HepG2 (cell line): ENCODE measurements around the gene PDE4D. TPM values are rescaled to one million over a fixed set of nuclear protein-coding genes. Genes with fewer than 3 reads are reported as not detected.

Source experiments
- ATAC-seq: fragments of 200-7000 bp; cut with Tn5 transposase; 3 replicates; pipeline ENCODE4 v1.9.1; 2020; ENCODE audit warnings: mild to moderate bottlenecking, moderate library complexity
- BruUV-seq: library from RNA; stranded (reverse); fragments of 400-500 nt; replicated peaks from 2 replicates; lab custom pipeline; 2021; lab: Mats Ljungman, UMichigan
- CTCF ChIA-PET: fragments of 300-600 bp; formaldehyde crosslinking; extraction: SDS; loops from one replicate; lab custom pipeline; 2021; ENCODE audit warnings: low total read pairs, inconsistent platforms, low intra/inter-chr PET ratio; lab: Yijun Ruan, JAX
- POLR2A ChIA-PET: fragments of 350-600 bp; sonication (Branson Sonifier 250); formaldehyde crosslinking; loops from one replicate; lab custom pipeline; 2020; ENCODE audit warnings: antibody characterized with exemption, inconsistent platforms; lab: Yijun Ruan, JAX
- DNase-seq: peaks from one replicate; pipeline ENCODE4 v3.0.0-alpha.2; 2015; ENCODE audit warnings: low spot score
- FAIRE-seq: peaks from 3 replicates; lab custom pipeline; 2011; peaks lifted over from hg19 to GRCh38; lab: Jason Lieb, UNC
- H2AFZ ChIP-seq: one replicate; pipeline ENCODE4 v1.6.1; 2011; ENCODE audit warnings: low read length, inconsistent platforms
- H3K27ac ChIP-seq: fragments of 300-600 bp; 3 replicates; pipeline ENCODE4 v1.8.0; 2011; ENCODE audit warnings: mixed run types, mild to moderate bottlenecking, mixed read lengths, low read length, inconsistent platforms; ENCODE audit not compliant: insufficient read depth; ENCODE audit errors: extremely low read length
- H3K27me3 ChIP-seq, 2 experiments: fragments of 200-600 bp in 1 of 2; 2 replicates in 1 of 2; 3 replicates in 1 of 2; pipeline versions ENCODE4 v1.6.0 to v1.8.0; 2011; ENCODE audit warnings: low read length in 2 of 2, mild to moderate bottlenecking in 2 of 2, moderate library complexity in 2 of 2, inconsistent platforms in 1 of 2; ENCODE audit not compliant: insufficient read depth in 2 of 2, control insufficient read depth in 1 of 2
- H3K36me3 ChIP-seq, 2 experiments: fragments of 200-600 bp in 1 of 2; replicated peaks in 1 of 2; 2 replicates in 1 of 2; 3 replicates in 1 of 2; pipeline versions ENCODE4 v1.5.1 to v1.8.0; 2011; ENCODE audit warnings: low read length in 2 of 2, inconsistent platforms in 1 of 2; ENCODE audit not compliant: insufficient read depth in 2 of 2, control insufficient read depth in 1 of 2
- H3K4me1 ChIP-seq: 2 replicates; pipeline ENCODE4 v1.5.1; 2012; ENCODE audit warnings: low read length, inconsistent platforms; ENCODE audit not compliant: insufficient read depth
- H3K4me2 ChIP-seq: 2 replicates; pipeline ENCODE4 v1.6.0; 2011; ENCODE audit warnings: low read depth, low read length, inconsistent platforms
- H3K4me3 ChIP-seq, 3 experiments: fragments of 200-600 bp in 1 of 3; sonication (generic), shearing (Covaris generic) in 1 of 3; replicated peaks in 1 of 3; 2 replicates each; pipeline ENCODE4 v1.5.1; 2011 to 2016; ENCODE audit warnings: low read length in 3 of 3, inconsistent platforms in 2 of 3, low read depth in 2 of 3, mild to moderate bottlenecking in 2 of 3, control low read depth in 1 of 3, mixed read lengths in 1 of 3; ENCODE audit not compliant: insufficient read depth in 1 of 3
- H3K79me2 ChIP-seq: one replicate; pipeline ENCODE4 v1.6.1; 2011; ENCODE audit warnings: low read length, inconsistent platforms; ENCODE audit not compliant: insufficient read depth
- H3K9ac ChIP-seq: 2 replicates; pipeline ENCODE4 v1.6.0; 2011; ENCODE audit warnings: mild to moderate bottlenecking, low read depth, low read length, inconsistent platforms; ENCODE audit not compliant: insufficient read depth
- H3K9me3 ChIP-seq: 2 replicates; pipeline ENCODE4 v1.5.1; 2012; ENCODE audit warnings: mild to moderate bottlenecking, low read length
- H4K20me1 ChIP-seq: 2 replicates; pipeline ENCODE4 v1.6.0; 2011; ENCODE audit warnings: inconsistent platforms, mild to moderate bottlenecking, low read length, moderate library complexity; ENCODE audit not compliant: insufficient read depth
- BATF2 ChIP-seq: sonication (generic); formaldehyde crosslinking; IDR thresholded peaks from 2 replicates; pipeline ENCODE4 v1.8.0; 2022; ENCODE audit warnings: mild to moderate bottlenecking, missing genetic modification reagents, moderate library complexity
- CSRNP1 ChIP-seq: sonication (generic); formaldehyde crosslinking; IDR thresholded peaks from 2 replicates; pipeline ENCODE4 v1.8.1; 2023; ENCODE audit warnings: mild to moderate bottlenecking, missing genetic modification reagents
- MEF2D ChIP-seq: sonication (generic); formaldehyde crosslinking; IDR thresholded peaks from 2 replicates; pipeline ENCODE4 v1.5.1; 2020; ENCODE audit warnings: mild to moderate bottlenecking, missing genetic modification reagents
- REST ChIP-seq, 2 experiments: IDR thresholded peaks; 2 replicates each; pipeline ENCODE4 v1.6.1; 2011 to 2012; ENCODE audit warnings: low read length in 2 of 2, borderline replicate concordance in 1 of 2, low read depth in 1 of 2, mild to moderate bottlenecking in 1 of 2, moderate library complexity in 1 of 2
- RFXAP ChIP-seq: sonication (generic); formaldehyde crosslinking; IDR thresholded peaks from 2 replicates; pipeline ENCODE4 v1.4.0; 2020; ENCODE audit warnings: missing genetic modification reagents, borderline replicate concordance
- SP5 ChIP-seq: IDR thresholded peaks from 2 replicates; pipeline ENCODE4 v1.6.1; 2016; ENCODE audit warnings: low read depth, borderline replicate concordance
- THYN1 ChIP-seq: sonication (generic); formaldehyde crosslinking; IDR thresholded peaks from 2 replicates; pipeline ENCODE4 v1.8.1; 2023; ENCODE audit warnings: low read depth, mild to moderate bottlenecking, moderate library complexity, missing genetic modification reagents, borderline replicate concordance
- YEATS4 ChIP-seq: sonication (generic); formaldehyde crosslinking; IDR thresholded peaks from 2 replicates; pipeline ENCODE4 v1.4.0; 2020; ENCODE audit warnings: missing genetic modification reagents, borderline replicate concordance
- ZNF777 ChIP-seq: sonication (generic); formaldehyde crosslinking; IDR thresholded peaks from 2 replicates; pipeline ENCODE4 v1.4.0; 2020; ENCODE audit warnings: missing genetic modification reagents
- ZNF781 ChIP-seq: sonication (generic); formaldehyde crosslinking; IDR thresholded peaks from 2 replicates; pipeline ENCODE4 v1.5.1; 2020; ENCODE audit warnings: borderline replicate concordance, mild to moderate bottlenecking, missing genetic modification reagents; ENCODE audit errors: not compliant biosample characterization
- ZNF788 ChIP-seq: sonication (generic); formaldehyde crosslinking; IDR thresholded peaks from 2 replicates; pipeline ENCODE4 v1.5.0; 2020; ENCODE audit warnings: mild to moderate bottlenecking, missing genetic modification reagents, borderline replicate concordance
- WGBS: methylation state at CpG from one replicate; pipeline ENCODE4 v1.1.6; 2017; ENCODE audit warnings: low lambda C conversion rate; 5-methylcytosine and 5-hydroxymethylcytosine counted together
- in situ Hi-C: cut with HindIII; loops from 2 replicates; pipeline ENCODE4 v1.10.0; 2017; ENCODE audit warnings: low pct_unique_long_range_greater_than_20kb; ENCODE audit not compliant: extremely low pct_ligation_motif_present
- intact Hi-C: fragments of 100-400 bp; cut with micrococcal nuclease; formaldehyde crosslinking; loops from one replicate; pipeline ENCODE4 v1.10.0; 2022; ENCODE audit not compliant: unreplicated experiment
- polyA plus RNA-seq, 8 experiments: library from polyadenylated mRNA; depleted of rRNA in 3 of 8; stranded (reverse) in 7 of 8; unstranded in 1 of 8; fragments of >200 nt; fragmentation: Illumina TruSeq in 4 of 8; extraction: Trizol in 4 of 8; gene quantifications; 2 replicates each; pipeline versions ENCODE4 v1.2.1 to v1.2.3, GENCODE V29; 2011 to 2016; ENCODE audit warnings: low read depth in 4 of 8, missing spikeins in 1 of 8, mixed read lengths in 1 of 8; ENCODE audit not compliant: insufficient read depth in 1 of 8
- total RNA-seq, 5 experiments: library from RNA; depleted of rRNA; stranded (reverse); fragments of >200 nt; fragmentation: Illumina TruSeq; extraction: Trizol; gene quantifications; 2 replicates each; pipeline ENCODE4 v1.2.3, GENCODE V29; 2016; ENCODE audit warnings: low read depth in 1 of 5

Gene PDE4D
- total and polyA plus RNA-seq, 2 of the 13 experiments (the other 11 are each of a cell fraction or from before 2014, with no cell fraction given), result 7.0 to 12.2 TPM

GRCh38 chr5:58970766-58971165, 922.8 kb downstream of the PDE4D start (continued):
- TF ChIP-seq THYN1, result no peak
- TF ChIP-seq BATF2, result no peak
- TF ChIP-seq, all 625 proteins: peak for 0

GRCh38 chr5:58969795-58970194, 923.7 kb downstream of the PDE4D start:
- no TSS peak for BruUV-seq
- no peaks in the 10 kb centered on the region for H3K4me1 ChIP-seq
- no peak for DNase-seq
- H3K9ac ChIP-seq, result no peak overlapping the region
- no peak for TF ChIP-seq ZNF788 (CRISPR knock-in tag)
- no peak for TF ChIP-seq MEF2D (CRISPR knock-in tag)
- TF ChIP-seq REST (IDR thresholded peaks at IDR 0.05; ENCODE audit: borderline replicate concordance in 1 of 2, low read depth in 1 of 2, low read length in 2 of 2), result no peak
- no peak for TF ChIP-seq CSRNP1 (CRISPR knock-in tag)
- no peak for TF ChIP-seq YEATS4 (CRISPR knock-in tag)
- TF ChIP-seq RFXAP, result no peak
- no peak for TF ChIP-seq SP5 (CRISPR knock-in tag)
- no peak for TF ChIP-seq ZNF777 (CRISPR knock-in tag)
- no peak for TF ChIP-seq ZNF781 (CRISPR knock-in tag)
- TF ChIP-seq, all 625 proteins: peak for 0
- H3K27ac ChIP-seq, result no peak overlapping the region
- no peak overlapping the region for H3K4me2 ChIP-seq
- WGBS, result 33% methylated on average over 2 of the region's 2 CpGs
- peaks cover 0 to 6% of the 10 kb centered on the region in 2 experiments; a peak in 1 of 5 replicates for H3K36me3 ChIP-seq
- H3K9me3 ChIP-seq, result no peaks in the 10 kb centered on the region
- no peak overlapping the region for H2AFZ ChIP-seq
- FAIRE-seq (no peak), ATAC-seq (no peak)
- intact Hi-C loops (no loop called here), in situ Hi-C loops (no loop called here)
- H3K4me3 ChIP-seq, result no peak overlapping the region
- CTCF ChIA-PET, result no interaction called here
- POLR2A ChIA-PET, result no interaction called here
- H4K20me1 ChIP-seq, result no peaks in the 10 kb centered on the region
- no peaks in the 10 kb centered on the region for H3K79me2 ChIP-seq
- 0 out of 5 replicates have a peak, but pooled peaks cover 0 to 4% of the 10 kb centered on the region in 2 experiments for H3K27me3 ChIP-seq
